Skeletal muscle cell (primary cell): Measurements from ENCODE around the gene CYTH4.

Source experiments
- DNase-seq: peaks from one replicate; pipeline ENCODE4 v3.0.0-alpha.2; 2010; ENCODE audit warnings: low read depth
- H3K4me3 ChIP-seq: 2 replicates; pipeline ENCODE4 v1.5.1; 2011; ENCODE audit warnings: low read depth, mild to moderate bottlenecking, control low read depth, low read length, moderate library complexity

CYTH4 gene

DNA sequence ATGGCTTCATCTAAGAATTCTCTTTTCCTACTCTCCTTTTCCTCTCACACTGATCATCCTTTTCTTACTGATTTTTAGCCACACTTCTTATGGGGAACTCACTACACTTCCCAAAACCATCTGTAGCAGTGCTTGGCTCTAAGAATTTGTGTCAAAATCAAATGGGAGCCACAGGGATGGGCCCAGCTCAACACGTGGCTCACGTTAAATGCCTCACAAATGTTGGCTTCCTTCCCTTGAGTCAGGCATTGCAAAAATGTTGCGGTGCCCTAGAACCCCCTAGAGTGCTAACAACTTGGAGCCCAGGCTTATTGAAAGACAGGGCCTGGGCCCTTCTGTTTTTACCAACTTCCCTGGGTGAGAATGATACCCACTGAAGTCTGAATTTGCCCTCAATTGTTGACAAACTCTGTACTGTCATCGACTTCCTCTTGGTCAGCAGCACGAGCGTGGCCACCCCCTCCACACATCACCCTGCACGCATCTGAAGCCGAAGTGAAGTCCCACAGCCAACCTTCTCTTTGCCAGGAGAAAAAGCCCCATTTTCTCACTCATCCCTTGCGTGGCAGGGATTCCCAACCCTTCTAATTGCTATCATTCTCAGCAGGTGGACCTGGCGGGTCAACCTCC is 75.3 kb downstream of the CYTH4 start:
- H3K4me3 ChIP-seq: no peak overlapping the region
- DNase-seq: no peak

DNA sequence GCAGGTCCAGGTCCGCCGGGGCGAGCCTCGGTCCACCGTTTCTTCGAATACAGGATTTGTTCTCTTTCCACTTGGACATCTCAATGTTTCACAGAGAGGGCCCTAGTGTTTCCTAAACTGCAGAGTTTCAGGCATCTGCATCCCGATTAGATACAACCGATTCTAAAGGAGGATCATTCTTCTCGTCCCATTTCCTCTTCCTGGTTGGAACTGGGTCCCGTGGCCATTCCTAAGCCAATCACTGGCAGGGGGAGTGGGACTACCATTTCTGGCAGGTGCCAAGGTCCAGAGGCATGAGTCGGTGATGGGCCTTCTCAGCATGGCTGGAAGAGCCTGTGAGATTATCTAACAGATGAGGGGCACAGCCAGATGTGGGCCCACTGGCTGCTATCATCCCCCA is 76.1 kb downstream of the CYTH4 start:
- no peak overlapping the region for H3K4me3 ChIP-seq
- no peak for DNase-seq

GRCh38 chr22:37358917-37359316 is 76.6 kb downstream of the CYTH4 start:
- DNase-seq: no peak
- no peak overlapping the region for H3K4me3 ChIP-seq

GRCh38 chr22:37362621-37363020 is 80.3 kb downstream of the CYTH4 start:
- no peak overlapping the region for H3K4me3 ChIP-seq
- no peak for DNase-seq

DNA sequence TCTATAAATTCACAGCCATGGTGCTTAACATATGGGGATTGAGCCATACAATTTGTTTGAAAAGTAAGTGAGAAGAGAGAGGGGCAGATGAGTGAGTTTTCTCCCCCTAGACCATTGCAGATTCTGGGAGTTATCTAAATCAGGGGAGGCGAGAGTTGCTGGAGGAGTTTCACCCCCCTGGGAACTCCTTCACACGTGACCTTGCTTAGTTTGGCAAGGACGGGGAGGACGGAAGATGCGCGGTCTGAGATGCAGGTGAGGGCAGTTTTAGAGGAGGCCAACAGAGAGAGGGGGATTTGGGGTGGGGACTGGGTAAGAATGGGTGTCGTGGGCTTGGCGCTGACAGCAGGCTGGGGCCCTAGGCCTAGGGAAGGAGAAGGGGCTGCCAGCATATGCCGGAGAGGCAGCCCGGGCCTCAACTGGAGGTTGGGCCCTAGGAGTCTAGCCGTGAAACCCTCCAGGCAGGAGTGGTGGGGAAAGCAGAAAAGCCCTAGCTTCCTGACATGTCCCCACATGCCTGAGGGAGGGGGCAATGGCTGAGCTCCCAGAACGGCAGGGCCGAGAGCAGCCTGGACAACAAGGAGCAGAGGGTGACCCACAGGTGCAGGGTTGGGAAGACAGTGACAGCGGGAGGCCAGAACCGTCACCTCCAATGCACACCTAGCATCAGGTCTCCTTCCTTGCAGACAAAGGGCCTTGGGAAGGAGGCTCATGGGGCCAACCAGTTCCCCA is 81.1 kb downstream of the CYTH4 start:
- DNase-seq: no peak
- H3K4me3 ChIP-seq: no peak overlapping the region
